DMS79 treated with DMSO at 0.1 percent for 48 hours (cell line): Measurements from ENCODE around the gene EYA4.
A peak's percentile ranks its signal among the peaks of the same experiment; 100 is the strongest.
"Not testable (repeated sequence)": the region's sequence is repeated elsewhere in the genome, so short reads cannot be mapped to it uniquely, and the experiment has no call there.

Experiments used
- DNase-seq: peaks from one replicate; lab custom pipeline; 2025; lab: John Stamatoyannopoulos, UW

EYA4 gene

GRCh38 chr6:133532908-133533307 is 291.8 kb downstream of the EYA4 start:
- no peak for DNase-seq

GRCh38 chr6:133539502-133540259 is 298.5 kb downstream of the EYA4 start:
- no peak for DNase-seq

GRCh38 chr6:133540361-133540760 is 299.2 kb downstream of the EYA4 start:
- no peak for DNase-seq

GRCh38 chr6:133541040-133541439 is 299.9 kb downstream of the EYA4 start:
- DNase-seq = no peak

- DNase-seq = no peak
Measured at GRCh38 chr6:133542056-133542821, 301.1 kb downstream of the EYA4 start.

- no peak for DNase-seq
Measured at GRCh38 chr6:133544419-133544818, 303.3 kb downstream of the EYA4 start.

- no peak for DNase-seq
Measured at GRCh38 chr6:133546098-133546497, 304.9 kb downstream of the EYA4 start.

GRCh38 chr6:133547136-133547535 is 306.0 kb downstream of the EYA4 start:
- no peak for DNase-seq

- no peak for DNase-seq
Measured at GRCh38 chr6:133548423-133549159, 307.4 kb downstream of the EYA4 start.

- DNase-seq = no peak
Measured at GRCh38 chr6:133549371-133549801, 308.2 kb downstream of the EYA4 start.

- DNase-seq = no peak
Measured at GRCh38 chr6:133550026-133550425, 308.9 kb downstream of the EYA4 start.

- no peak for DNase-seq
Measured at GRCh38 chr6:133551436-133551835, 310.3 kb downstream of the EYA4 start.

- DNase-seq = no peak
Measured at GRCh38 chr6:133551847-133552341, 310.7 kb downstream of the EYA4 start.

- DNase-seq = peak; percentile 5
Measured at GRCh38 chr6:133553652-133554051, 312.5 kb downstream of the EYA4 start.

GRCh38 chr6:133554121-133554520 is 313.0 kb downstream of the EYA4 start:
- DNase-seq = not testable (repeated sequence)

- no peak for DNase-seq
Measured at GRCh38 chr6:133555685-133556084, 314.5 kb downstream of the EYA4 start.

- DNase-seq = no peak
Measured at GRCh38 chr6:133559926-133560325, 318.8 kb downstream of the EYA4 start.

- DNase-seq = no peak
Measured at GRCh38 chr6:133567636-133568035, 326.5 kb downstream of the EYA4 start.

GRCh38 chr6:133568970-133569889 is 328.1 kb downstream of the EYA4 start:
- DNase-seq = no peak

- DNase-seq = no peak
Measured at GRCh38 chr6:133571681-133572080, 330.5 kb downstream of the EYA4 start.

GRCh38 chr6:133577851-133578250 is 336.7 kb downstream of the EYA4 start:
- DNase-seq = no peak
